B cell (primary cell): Measurements from ENCODE around the gene COL13A1. TPM values are rescaled to one million over a fixed set of nuclear protein-coding genes. Genes with fewer than 3 reads are reported as not detected.

Source experiments
- ATAC-seq: fragments of 200-7000 bp; cut with Tn5 transposase; one replicate; pipeline ENCODE4 v1.10.0; 2021; ENCODE audit warnings: low read depth, mild to moderate bottlenecking, moderate number of reproducible peaks, moderate library complexity
- CTCF ChIA-PET: fragments of 350-600 bp; sonication (Branson Sonifier 250); formaldehyde crosslinking; loops from one replicate; lab custom pipeline; 2021; ENCODE audit warnings: antibody characterized with exemption, inconsistent platforms; lab: Charles Lee
- POLR2A ChIA-PET: fragments of 350-600 bp; sonication (Branson Sonifier 250); formaldehyde crosslinking; loops from one replicate; lab custom pipeline; 2021; ENCODE audit warnings: antibody characterized with exemption; lab: Charles Lee
- DNase-seq: peaks from one replicate; pipeline ENCODE4 v3.0.0; 2013
- H2AFZ ChIP-seq: 2 replicates; pipeline ENCODE4 v1.6.1; 2012; ENCODE audit warnings: mild to moderate bottlenecking, low read depth, low read length; ENCODE audit not compliant: insufficient read depth, poor library complexity, severe bottlenecking
- H3K27ac ChIP-seq, 2 donors: 1 replicate in 1 of 2; 2 replicates in 1 of 2; pipeline ENCODE4 v1.5.1; 2012 to 2013; ENCODE audit warnings: low read length in 2 of 2, mild to moderate bottlenecking in 2 of 2, moderate library complexity in 1 of 2
- H3K27me3 ChIP-seq, 4 experiments: fragments of 200-600 bp in 1 of 4; sonication (generic) in 1 of 4; replicated peaks in 1 of 4; 1 replicate in 2 of 4; 2 replicates in 2 of 4; pipeline versions ENCODE4 v1.6.1 to v1.7.0; 2013 to 2016; ENCODE audit warnings: low read length in 3 of 4, mild to moderate bottlenecking in 2 of 4, mixed read lengths in 1 of 4, moderate library complexity in 1 of 4; ENCODE audit not compliant: insufficient read depth in 4 of 4, control insufficient read depth in 3 of 4; ENCODE audit errors: control extremely low read depth in 1 of 4
- H3K36me3 ChIP-seq, 2 experiments: replicated peaks in 1 of 2; 1 replicate in 1 of 2; 2 replicates in 1 of 2; pipeline versions ENCODE4 v1.6.1 to v1.7.1; 2013; ENCODE audit warnings: low read length in 1 of 2; ENCODE audit not compliant: insufficient read depth in 2 of 2, control insufficient read depth in 1 of 2; ENCODE audit errors: control extremely low read depth in 1 of 2, extremely low read depth in 1 of 2
- H3K4me1 ChIP-seq, 2 donors: fragments of 200-600 bp in 1 of 2; sonication (generic) in 1 of 2; 1 replicate in 1 of 2; 2 replicates in 1 of 2; pipeline versions ENCODE4 v1.5.1 to v1.6.1; 2013 to 2017; ENCODE audit warnings: low read length in 2 of 2; ENCODE audit not compliant: control insufficient read depth in 2 of 2, insufficient read depth in 2 of 2
- H3K4me2 ChIP-seq: replicated peaks from 2 replicates; pipeline ENCODE3; 2012; ENCODE audit warnings: mild to moderate bottlenecking, low read depth, low read length; ENCODE audit not compliant: poor library complexity, severe bottlenecking
- H3K4me3 ChIP-seq, 5 experiments: fragments of 200-600 bp in 1 of 5; sonication (generic) in 1 of 5; 1 replicate in 3 of 5; 2 replicates in 2 of 5; pipeline versions ENCODE4 v1.5.1 to v1.7.0; 2011 to 2016; ENCODE audit warnings: low read length in 4 of 5, mild to moderate bottlenecking in 4 of 5, low read depth in 2 of 5, control low read depth in 1 of 5, moderate library complexity in 1 of 5; ENCODE audit not compliant: insufficient read depth in 1 of 5; ENCODE audit errors: control extremely low read depth in 1 of 5, extremely low read depth in 1 of 5
- H3K79me2 ChIP-seq: fragments of 200-600 bp; sonication (generic); one replicate; pipeline ENCODE4 v1.6.0; 2016; ENCODE audit warnings: low read length; ENCODE audit not compliant: control insufficient read depth, insufficient read depth
- H3K9ac ChIP-seq: fragments of 200-600 bp; sonication (generic); 2 replicates; pipeline ENCODE4 v1.6.1; 2017; ENCODE audit warnings: mild to moderate bottlenecking, low read length, moderate library complexity
- H3K9me3 ChIP-seq, 3 donors: one replicate each; pipeline versions ENCODE4 v1.6.1 to v1.7.1; 2013; ENCODE audit warnings: low read length in 2 of 3; ENCODE audit not compliant: control insufficient read depth in 2 of 3, insufficient read depth in 1 of 3; ENCODE audit errors: control extremely low read depth in 1 of 3
- H4K20me1 ChIP-seq: 2 replicates; pipeline ENCODE4 v1.6.0; 2012; ENCODE audit warnings: mild to moderate bottlenecking, low read length; ENCODE audit not compliant: insufficient read depth, control insufficient read depth, poor library complexity, severe bottlenecking
- H3K27ac Mint-ChIP-seq: one replicate; pipeline ENCODE4 v1.8.0; 2021; ENCODE audit warnings: mixed read lengths
- H3K27me3 Mint-ChIP-seq: one replicate; pipeline ENCODE4 v1.8.0; 2021; ENCODE audit warnings: mixed read lengths
- H3K4me1 Mint-ChIP-seq: one replicate; pipeline ENCODE4 v1.8.0; 2021; ENCODE audit warnings: mixed read lengths
- H3K4me3 Mint-ChIP-seq: one replicate; pipeline ENCODE4 v1.8.0; 2021; ENCODE audit warnings: mixed read lengths
- H3K9me3 Mint-ChIP-seq: one replicate; pipeline ENCODE4 v1.8.0; 2022; ENCODE audit warnings: mixed read lengths; ENCODE audit not compliant: insufficient read depth
- CTCF ChIP-seq: fragments of 200-600 bp; IDR thresholded peaks from one replicate; pipeline ENCODE4 v1.8.0; 2022; ENCODE audit warnings: antibody characterized with exemption, mild to moderate bottlenecking
- EZH2 ChIP-seq: IDR thresholded peaks from 2 replicates; pipeline ENCODE4 v1.6.1; 2012; ENCODE audit warnings: borderline replicate concordance, low read depth, mild to moderate bottlenecking, moderate library complexity, low read length; ENCODE audit not compliant: insufficient read depth, poor library complexity, severe bottlenecking
- WGBS: methylation state at CpG from one replicate; pipeline ENCODE4 v1.1.5; 2013; ENCODE audit warnings: missing lambda C conversion rate; ENCODE audit not compliant: insufficient coverage; 5-methylcytosine and 5-hydroxymethylcytosine counted together
- intact Hi-C: fragments of 100-400 bp; cut with micrococcal nuclease; formaldehyde crosslinking; loops from one replicate; pipeline ENCODE4 v1.10.0; 2022
- polyA plus RNA-seq: library from polyadenylated mRNA; depleted of rRNA; stranded (reverse); fragments of >200 nt; gene quantifications from 2 replicates; pipeline ENCODE4 v1.2.3, GENCODE V29; 2012
- total RNA-seq, 2 donors: library from RNA; stranded (reverse); fragments of 120-200 nt in 1 of 2; gene quantifications; 1 replicate in 1 of 2; 2 replicates in 1 of 2; pipeline versions ENCODE4 v1.2.3 to v1.2.4, GENCODE V29; 2013 to 2022

Gene COL13A1
- total and polyA plus RNA-seq, 2 donors (not counting 1 experiment from before 2014, with no cell fraction given), result not detected

- Histone ChIP-seq H3K4me3 (no peak overlapping the region), H3K4me1 (peaks cover 0 to 6% of the 10 kb centered on the region in 2 donors), H3K36me3 (no peaks in the 10 kb centered on the region), H3K4me2 (no peak overlapping the region), H3K27ac (no peak overlapping the region), H3K79me2 (no peaks in the 10 kb centered on the region), H3K9ac (no peak overlapping the region), H3K9me3 (no peaks in the 10 kb centered on the region), H3K27me3 (peaks cover 0 to 9% (median 0%) of the 10 kb centered on the region in 4 experiments), H4K20me1 (no peaks in the 10 kb centered on the region), H2AFZ (no peak overlapping the region)
- Mint-ChIP-seq H3K27ac (no peak overlapping the region), H3K4me3 (no peak overlapping the region), H3K27me3 (peaks cover 38% of the 10 kb centered on the region), H3K9me3 (no peaks in the 10 kb centered on the region), H3K4me1 (peaks cover 6% of the 10 kb centered on the region)
- TF ChIP-seq EZH2 (no peak), CTCF (no peak)
- ChIA-PET POLR2A (no interaction called here), CTCF (no interaction called here)
- no peak for DNase-seq
- intact Hi-C loops, result no loop called here
- no peak for ATAC-seq
- 86% methylated on average over 4 of the region's 5 CpGs for WGBS
Observed at GRCh38 chr10:69847458-69847857, 45.8 kb downstream of the COL13A1 start.

DNA sequence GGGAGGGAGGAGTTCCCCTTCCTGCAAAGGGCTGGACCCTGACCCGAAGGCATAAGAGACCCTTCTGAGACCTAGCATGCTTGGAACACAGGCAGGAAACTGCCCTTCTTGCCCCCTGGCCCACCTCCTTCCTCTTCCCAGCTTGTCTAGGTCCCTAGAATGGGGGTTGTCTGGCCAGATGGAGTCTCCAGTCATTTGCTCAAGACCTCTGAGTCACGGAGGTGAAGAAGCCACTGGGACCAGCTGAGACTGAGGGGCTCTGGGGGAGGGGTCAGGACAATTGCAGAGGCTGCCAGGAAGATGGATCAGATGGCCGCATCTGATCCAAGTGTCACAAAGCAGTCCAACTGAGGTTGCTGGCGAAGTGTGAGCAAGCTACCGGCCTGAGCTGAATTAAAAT lies 46.2 kb downstream of the COL13A1 start:
- no peak overlapping the region for H3K9ac ChIP-seq
- Mint-ChIP-seq H3K4me3 (no peak overlapping the region), H3K4me1 (peaks cover 6% of the 10 kb centered on the region), H3K9me3 (no peaks in the 10 kb centered on the region), H3K27ac (no peak overlapping the region), H3K27me3 (peaks cover 38% of the 10 kb centered on the region)
- H3K9me3 ChIP-seq, result no peaks in the 10 kb centered on the region
- ChIA-PET CTCF (no interaction called here), POLR2A (no interaction called here)
- no peak for TF ChIP-seq EZH2
- TF ChIP-seq CTCF, result no peak
- H3K79me2 ChIP-seq, result no peaks in the 10 kb centered on the region
- no peak overlapping the region for H3K27ac ChIP-seq
- 60% methylated on average over 2 of the region's 5 CpGs for WGBS
- peaks cover 0 to 9% (median 0%) of the 10 kb centered on the region in 4 experiments for H3K27me3 ChIP-seq
- ATAC-seq (no peak), DNase-seq (no peak)
- H3K36me3 ChIP-seq, result no peaks in the 10 kb centered on the region
- intact Hi-C loops, result no loop called here
- peaks cover 0 to 6% of the 10 kb centered on the region in 2 donors for H3K4me1 ChIP-seq
- H3K4me3 ChIP-seq, result no peak overlapping the region
- no peak overlapping the region for H3K4me2 ChIP-seq
- no peaks in the 10 kb centered on the region for H4K20me1 ChIP-seq
- H2AFZ ChIP-seq, result no peak overlapping the region
